Hematopoietic multipotent progenitor cell treated with erythropoietin and hydrocortisone succinate and interleukin-3 and kit ligand, for 15 days (in vitro differentiated cells): ENCODE measurements around the gene TCTA.

Experiments used
- DNase-seq: peaks from one replicate; pipeline ENCODE4 v3.0.0-alpha.2; 2015; ENCODE audit warnings: low spot score

TCTA gene

GRCh38 chr3:49460956-49461355 lies 48.7 kb downstream of the TCTA start:
- DNase-seq: no peak

GRCh38 chr3:49461443-49462171 lies 49.4 kb downstream of the TCTA start:
- no peak for DNase-seq

- DNase-seq: no peak
Measured at GRCh38 chr3:49462222-49462621, 50.0 kb downstream of the TCTA start.

- peak; percentile 22 for DNase-seq
Measured at GRCh38 chr3:49465270-49466034, 53.2 kb downstream of the TCTA start.
